IMR-90 (cell line): ENCODE measurements around the gene HOTAIR. TPM values are rescaled to one million over a fixed set of nuclear protein-coding genes. Genes with fewer than 3 reads are reported as not detected.

Experiments used
- ATAC-seq: fragments of 200-7000 bp; cut with Tn5 transposase; 2 replicates; pipeline ENCODE4 v1.9.1; 2020; ENCODE audit warnings: low read depth, mild to moderate bottlenecking, moderate library complexity
- BruUV-seq: library from RNA; stranded (reverse); fragments of 400-500 nt; replicated peaks from 2 replicates; lab custom pipeline; 2021; lab: Mats Ljungman, UMichigan
- CTCF ChIA-PET: fragments of 300-600 bp; formaldehyde crosslinking; extraction: SDS; loops from one replicate; lab custom pipeline; 2021; ENCODE audit warnings: antibody characterized with exemption; lab: Yijun Ruan, JAX
- POLR2A ChIA-PET: fragments of 300-600 bp; sonication (Branson Sonifier 250); formaldehyde crosslinking; loops from one replicate; lab custom pipeline; 2022; ENCODE audit warnings: antibody characterized with exemption; ENCODE audit not compliant: unreplicated experiment; lab: Charles Lee
- DNase-seq: peaks from one replicate; pipeline ENCODE4 v3.0.0; 2013
- H2AFZ ChIP-seq: replicated peaks from 2 replicates; pipeline ENCODE3; 2013; ENCODE audit warnings: low read length, mild to moderate bottlenecking; ENCODE audit not compliant: poor library complexity
- H2AK5ac ChIP-seq: 2 replicates; pipeline ENCODE4 v1.6.1; 2013; ENCODE audit warnings: low read depth, low read length, inconsistent platforms
- H2AK9ac ChIP-seq: replicated peaks from 2 replicates; pipeline ENCODE3; 2013; ENCODE audit warnings: mild to moderate bottlenecking, low read depth, low read length, moderate library complexity; ENCODE audit not compliant: poor library complexity
- H2BK120ac ChIP-seq: 2 replicates; pipeline ENCODE4 v1.6.1; 2013; ENCODE audit warnings: low read depth, low read length, inconsistent platforms
- H2BK15ac ChIP-seq: 3 replicates; pipeline ENCODE4 v1.6.1; 2013; ENCODE audit warnings: low read depth, low read length, inconsistent platforms
- H2BK20ac ChIP-seq: 2 replicates; pipeline ENCODE4 v1.6.1; 2013; ENCODE audit warnings: low read depth, mild to moderate bottlenecking, inconsistent platforms, low read length, moderate library complexity
- H2BK5ac ChIP-seq: 2 replicates; pipeline ENCODE4 v1.6.1; 2013; ENCODE audit warnings: mild to moderate bottlenecking, low read depth, low read length, inconsistent platforms; ENCODE audit not compliant: poor library complexity, severe bottlenecking
- H3K14ac ChIP-seq: replicated peaks from 2 replicates; pipeline ENCODE4 v1.6.1; 2013; ENCODE audit warnings: low read depth, low read length, inconsistent platforms
- H3K18ac ChIP-seq: 2 replicates; pipeline ENCODE4 v1.6.1; 2013; ENCODE audit warnings: low read depth, low read length, control low read depth
- H3K23ac ChIP-seq: 2 replicates; pipeline ENCODE4 v1.6.1; 2013; ENCODE audit warnings: low read depth, low read length, inconsistent platforms
- H3K27ac ChIP-seq: 2 replicates; pipeline ENCODE4 v1.5.1; 2013; ENCODE audit warnings: mild to moderate bottlenecking, control low read depth, low read length; ENCODE audit not compliant: insufficient read depth
- H3K27me3 ChIP-seq: 2 replicates; pipeline ENCODE4 v1.6.1; 2013; ENCODE audit warnings: low read length; ENCODE audit not compliant: control insufficient read depth, insufficient read depth
- H3K36me3 ChIP-seq: 2 replicates; pipeline ENCODE4 v1.6.1; 2013; ENCODE audit warnings: low read length, mixed read lengths; ENCODE audit not compliant: control insufficient read depth, insufficient read depth
- H3K4ac ChIP-seq: 2 replicates; pipeline ENCODE4 v1.6.1; 2013; ENCODE audit warnings: low read depth, low read length, inconsistent platforms
- H3K4me1 ChIP-seq: 2 replicates; pipeline ENCODE4 v1.6.1; 2013; ENCODE audit warnings: low read length, mixed read lengths; ENCODE audit not compliant: control insufficient read depth, insufficient read depth
- H3K4me2 ChIP-seq: 2 replicates; pipeline ENCODE4 v1.6.1; 2013; ENCODE audit warnings: low read depth, mild to moderate bottlenecking, control low read depth, low read length, moderate library complexity
- H3K4me3 ChIP-seq: 2 replicates; pipeline ENCODE4 v1.5.1; 2013; ENCODE audit warnings: low read depth, mild to moderate bottlenecking, control low read depth, low read length, moderate library complexity; ENCODE audit not compliant: insufficient read depth
- H3K56ac ChIP-seq: 2 replicates; pipeline ENCODE4 v1.6.1; 2013; ENCODE audit warnings: low read length, inconsistent platforms; ENCODE audit not compliant: insufficient read depth; ENCODE audit errors: extremely low read depth
- H3K79me1 ChIP-seq, 2 experiments: 2 replicates each; pipeline ENCODE4 v1.6.1; 2013; ENCODE audit warnings: low read length in 2 of 2, inconsistent platforms in 1 of 2, low read depth in 1 of 2
- H3K9ac ChIP-seq: 2 replicates; pipeline ENCODE4 v1.6.1; 2013; ENCODE audit warnings: low read depth, low read length, control low read depth
- H3K9me1 ChIP-seq: 2 replicates; pipeline ENCODE4 v1.6.1; 2013; ENCODE audit warnings: low read length, inconsistent platforms; ENCODE audit not compliant: insufficient read depth
- H3K9me3 ChIP-seq: 2 replicates; pipeline ENCODE4 v1.6.1; 2013; ENCODE audit warnings: low read length; ENCODE audit not compliant: control insufficient read depth, insufficient read depth
- H4K20me1 ChIP-seq: 2 replicates; pipeline ENCODE4 v1.6.1; 2013; ENCODE audit warnings: low read length, inconsistent platforms; ENCODE audit not compliant: insufficient read depth
- H4K5ac ChIP-seq: 2 replicates; pipeline ENCODE4 v1.6.1; 2013; ENCODE audit warnings: mild to moderate bottlenecking, low read depth, low read length, control low read depth
- H4K8ac ChIP-seq, 2 experiments: 2 replicates each; pipeline ENCODE4 v1.6.1; 2013; ENCODE audit warnings: low read depth in 2 of 2, low read length in 2 of 2, control low read depth in 1 of 2, inconsistent platforms in 1 of 2
- H4K91ac ChIP-seq: 2 replicates; pipeline ENCODE4 v1.6.1; 2013; ENCODE audit warnings: low read depth, low read length, inconsistent platforms; ENCODE audit not compliant: insufficient read depth
- BHLHE40 ChIP-seq: fragments of 150-350 bp; IDR thresholded peaks from 2 replicates; pipeline ENCODE4 v1.6.1; 2016; ENCODE audit warnings: mild to moderate bottlenecking, low read depth, low read length
- WGBS, 2 experiments: methylation state at CpG; one replicate each; pipeline versions ENCODE4 v1.1.5 to v1.1.7; 2013; ENCODE audit warnings: missing lambda C conversion rate in 2 of 2; ENCODE audit not compliant: insufficient read length in 1 of 2; ENCODE audit errors: extremely low coverage in 2 of 2; 5-methylcytosine and 5-hydroxymethylcytosine counted together
- dilution Hi-C: fragments of 300-500 bp; cut with HindIII; formaldehyde crosslinking; loops from one replicate; pipeline ENCODE4 v1.14.3; 2018; ENCODE audit warnings: low sequenced_read_pairs; ENCODE audit not compliant: unreplicated experiment
- in situ Hi-C: fragments of 300-500 bp; cut with MboI; formaldehyde crosslinking; loops from 3 replicates; pipeline ENCODE4 v1.14.3; 2019; ENCODE audit warnings: low sequenced_read_pairs, inconsistent platforms, mixed read lengths
- intact Hi-C: fragments of 100-400 bp; cut with micrococcal nuclease; formaldehyde crosslinking; loops from 2 replicates; pipeline ENCODE4 v1.10.0; 2022
- polyA plus RNA-seq, 3 experiments: library from polyadenylated mRNA; depleted of rRNA; stranded (reverse); fragments of >200 nt; gene quantifications; 2 replicates each; pipeline ENCODE4 v1.2.3, GENCODE V29; 2012; ENCODE audit warnings: low replicate concordance in 1 of 3
- total RNA-seq: library from RNA; depleted of rRNA; stranded (reverse); fragments of >200 nt; gene quantifications from 2 replicates; pipeline ENCODE4 v1.2.3, GENCODE V29; 2012

Gene HOTAIR
- total and polyA plus RNA-seq, 2 of the 4 experiments (the other 2 are of a cell fraction): not detected

DNA sequence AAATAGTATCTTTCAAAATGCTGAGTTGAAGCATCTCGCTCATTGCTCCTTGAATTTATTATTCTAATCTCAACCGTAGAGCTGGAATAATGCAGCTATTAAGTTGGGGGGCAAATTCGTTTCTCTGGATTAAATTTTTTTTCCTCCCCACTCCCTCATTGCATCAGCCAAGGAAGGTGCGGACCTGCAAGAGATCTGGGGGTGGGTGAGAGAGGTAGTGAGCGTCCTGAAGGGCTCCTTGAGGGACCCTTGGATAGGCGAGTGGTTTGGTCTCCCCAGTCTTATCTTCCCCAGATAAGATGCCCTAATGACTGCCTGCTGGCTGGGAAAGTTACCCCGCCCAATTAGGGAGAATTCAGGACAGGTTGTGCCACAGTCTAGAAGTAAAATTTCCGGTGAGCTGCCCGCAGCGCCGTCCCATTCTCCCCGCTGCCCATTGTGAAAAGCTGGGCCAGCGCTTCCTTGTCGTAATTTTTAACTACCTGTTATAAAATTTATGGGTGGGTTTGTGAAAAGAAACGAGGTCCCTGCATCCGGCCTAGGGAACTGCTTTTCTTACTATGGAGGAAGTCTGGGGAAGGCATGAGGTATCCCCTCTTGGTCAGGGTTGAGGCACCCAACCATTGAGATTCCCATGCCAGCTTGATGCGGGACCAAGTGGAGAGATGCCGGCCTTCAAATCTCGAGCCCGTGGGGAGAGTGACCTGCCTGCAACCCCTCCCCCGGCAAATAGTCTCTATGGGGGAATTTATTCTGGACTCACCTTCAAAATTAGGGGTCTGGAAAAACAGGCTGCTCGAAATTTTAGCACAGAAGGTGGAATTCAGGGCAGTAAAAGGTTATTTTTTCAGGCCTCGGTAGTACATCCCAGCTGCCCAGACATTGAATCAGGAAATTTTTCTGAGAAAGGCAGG is 40.5 kb upstream of the HOTAIR start:
- POLR2A ChIA-PET: no interaction called here
- TF ChIP-seq BHLHE40: no peak
- intact Hi-C loops: no loop called here
- Histone ChIP-seq H3K14ac (no peak overlapping the region), H3K4me3 (no peak overlapping the region), H3K9ac (no peak overlapping the region), H3K4me1 (no peaks in the 10 kb centered on the region), H3K4ac (no peak overlapping the region), H2BK15ac (no peak overlapping the region), H2AK9ac (no peak overlapping the region), H3K9me1 (no peaks in the 10 kb centered on the region), H3K27ac (no peak overlapping the region), H3K56ac (no peak overlapping the region), H2BK20ac (no peak overlapping the region), H4K91ac (no peak overlapping the region), H3K9me3 (peaks cover 4% of the 10 kb centered on the region), H2AFZ (no peak overlapping the region), H3K27me3 (peaks cover 89% of the 10 kb centered on the region), H4K8ac (no peak overlapping the region), H3K79me1 (no peaks in the 10 kb centered on the region), H3K18ac (no peak overlapping the region), H3K36me3 (no peaks in the 10 kb centered on the region), H2AK5ac (no peak overlapping the region), H3K23ac (no peak overlapping the region), H4K5ac (no peak overlapping the region), H2BK5ac (no peak overlapping the region), H4K20me1 (no peaks in the 10 kb centered on the region), H3K4me2 (no peak overlapping the region), H2BK120ac (no peak overlapping the region)
- in situ Hi-C loops: no loop called here
- CTCF ChIA-PET: interaction anchor here (0.9 kb wide), 1 partner anchor 176 kb away, joined by 4 read pairs; no protein-coding TSS in a partner anchor
- no TSS peak for BruUV-seq
- dilution Hi-C loops: no loop called here
- DNase-seq (no peak), ATAC-seq (no peak)
- 31% methylated on average over 3 of the region's 23 CpGs; no CpG with 5 or more reads in 1 of the 2 experiments for WGBS, 2 experiments
